ENCODE measurements around the gene FOXP1.

DNA sequence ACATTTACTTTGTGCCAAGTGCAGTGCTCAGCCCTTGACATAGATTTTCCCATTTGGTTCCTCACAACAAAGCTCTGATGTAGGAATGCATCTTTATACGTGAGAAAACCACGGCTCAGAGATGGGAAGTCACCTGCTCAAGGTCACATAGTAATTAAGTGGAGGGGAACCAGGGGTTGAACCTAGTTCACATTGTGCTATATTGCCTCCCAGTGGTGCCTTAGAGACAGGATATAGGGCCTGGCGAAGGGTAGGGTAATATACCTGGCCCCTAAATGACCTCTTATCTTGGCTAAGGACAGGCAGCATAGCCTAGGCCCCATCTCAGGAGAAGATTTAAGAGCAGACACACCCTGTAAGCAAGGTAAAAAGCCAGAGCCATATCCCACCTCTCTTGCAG lies 71.5 kb downstream of the FOXP1 start:
- TF ChIP-seq, protein P1, sequence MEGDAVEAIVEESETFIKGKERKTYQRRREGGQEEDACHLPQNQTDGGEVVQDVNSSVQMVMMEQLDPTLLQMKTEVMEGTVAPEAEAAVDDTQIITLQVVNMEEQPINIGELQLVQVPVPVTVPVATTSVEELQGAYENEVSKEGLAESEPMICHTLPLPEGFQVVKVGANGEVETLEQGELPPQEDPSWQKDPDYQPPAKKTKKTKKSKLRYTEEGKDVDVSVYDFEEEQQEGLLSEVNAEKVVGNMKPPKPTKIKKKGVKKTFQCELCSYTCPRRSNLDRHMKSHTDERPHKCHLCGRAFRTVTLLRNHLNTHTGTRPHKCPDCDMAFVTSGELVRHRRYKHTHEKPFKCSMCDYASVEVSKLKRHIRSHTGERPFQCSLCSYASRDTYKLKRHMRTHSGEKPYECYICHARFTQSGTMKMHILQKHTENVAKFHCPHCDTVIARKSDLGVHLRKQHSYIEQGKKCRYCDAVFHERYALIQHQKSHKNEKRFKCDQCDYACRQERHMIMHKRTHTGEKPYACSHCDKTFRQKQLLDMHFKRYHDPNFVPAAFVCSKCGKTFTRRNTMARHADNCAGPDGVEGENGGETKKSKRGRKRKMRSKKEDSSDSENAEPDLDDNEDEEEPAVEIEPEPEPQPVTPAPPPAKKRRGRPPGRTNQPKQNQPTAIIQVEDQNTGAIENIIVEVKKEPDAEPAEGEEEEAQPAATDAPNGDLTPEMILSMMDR (IDR thresholded peaks at IDR 0.05) = no peak
- no peak for TF ChIP-seq SIN3A (IDR thresholded peaks at IDR 0.05; ENCODE audit: borderline replicate concordance, insufficient read depth, low read depth, low read length)

Measured in Panc1 (cell line).